ENCODE measurements around the gene FAM219A.

FAM219A gene

GRCh38 chr9:34502891-34503290 lies 44.5 kb upstream of the FAM219A start:
- no peak for TF ChIP-seq CTCF (conservative IDR thresholded peaks at IDR 0.05)
- TF ChIP-seq ZFX (IDR thresholded peaks at IDR 0.05), result no peak
- H3K27ac ChIP-seq, result peak overlapping the region; percentile 40

- no peak for TF ChIP-seq ZFX (IDR thresholded peaks at IDR 0.05)
- TF ChIP-seq CTCF (conservative IDR thresholded peaks at IDR 0.05), result no peak
- H3K27ac ChIP-seq, result peak overlapping the region; percentile 40
Observed at GRCh38 chr9:34502471-34502870, 44.1 kb upstream of the FAM219A start.

DNA sequence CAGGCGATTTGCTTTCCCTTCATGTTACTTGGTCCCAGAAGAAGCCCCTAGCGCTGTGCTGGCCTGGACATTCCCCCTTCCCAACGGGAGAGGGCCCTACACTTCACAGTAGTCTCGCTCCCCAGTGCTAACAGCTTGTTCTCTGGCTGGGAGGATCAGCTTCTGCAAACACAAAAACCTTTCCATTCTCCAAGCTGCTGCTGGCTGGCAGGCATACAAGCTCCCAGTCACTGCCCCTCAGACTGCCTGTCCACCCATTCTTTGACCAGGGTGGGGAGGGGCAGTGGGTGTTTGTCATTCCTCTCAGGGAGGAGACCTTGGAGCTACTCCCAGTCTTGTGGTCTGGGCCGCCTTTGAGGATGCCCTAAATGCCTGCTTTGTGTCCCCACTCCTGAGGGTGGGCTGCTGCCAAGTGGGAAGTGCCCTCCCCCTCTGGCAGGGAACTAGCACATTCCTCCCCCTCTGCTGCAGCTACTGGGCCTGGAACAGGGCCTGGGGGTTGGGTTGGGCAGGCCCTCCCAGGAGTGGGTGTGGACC lies 43.6 kb upstream of the FAM219A start:
- peak overlapping the region; percentile 40 for H3K27ac ChIP-seq
- TF ChIP-seq ZFX (IDR thresholded peaks at IDR 0.05) (no peak), CTCF (conservative IDR thresholded peaks at IDR 0.05) (no peak)

- TF ChIP-seq CTCF (conservative IDR thresholded peaks at IDR 0.05) (no peak), ZFX (IDR thresholded peaks at IDR 0.05) (no peak)
- H3K27ac ChIP-seq, result no peak overlapping the region
Observed at GRCh38 chr9:34501372-34501771, 43.0 kb upstream of the FAM219A start.

DNA sequence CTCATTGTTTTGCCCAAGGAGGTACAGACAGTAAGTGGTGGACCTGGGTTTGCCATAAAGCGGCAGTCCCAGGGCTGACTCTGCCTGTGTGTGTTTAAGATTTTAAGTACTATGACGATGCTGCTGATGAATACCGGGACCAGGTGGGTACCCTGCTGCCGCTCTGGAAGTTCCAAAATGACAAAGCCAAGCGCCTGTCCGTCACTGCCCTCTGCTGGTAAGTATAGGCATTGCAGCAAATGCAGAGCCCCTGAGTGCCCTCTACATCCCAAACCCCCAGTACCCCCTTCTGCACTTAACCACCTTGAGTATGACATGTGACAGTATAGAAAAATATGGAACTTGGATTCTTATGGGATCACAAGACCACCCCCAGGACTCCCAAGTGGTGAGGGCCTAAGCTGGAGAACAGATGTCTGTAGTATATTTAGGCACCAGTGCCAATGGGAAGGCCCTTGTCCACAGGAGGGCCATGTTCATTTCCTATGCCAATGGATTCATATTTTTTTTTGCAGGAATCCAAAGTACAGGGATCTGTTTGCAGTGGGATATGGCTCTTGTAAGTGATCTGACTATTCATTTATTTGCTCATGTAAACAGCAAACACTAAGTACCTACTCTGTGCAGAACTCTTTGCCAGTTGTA lies 42.4 kb upstream of the FAM219A start:
- no peak for TF ChIP-seq ZFX (IDR thresholded peaks at IDR 0.05)
- peak; percentile 99 for TF ChIP-seq CTCF (conservative IDR thresholded peaks at IDR 0.05)
- no peak overlapping the region for H3K27ac ChIP-seq

DNA sequence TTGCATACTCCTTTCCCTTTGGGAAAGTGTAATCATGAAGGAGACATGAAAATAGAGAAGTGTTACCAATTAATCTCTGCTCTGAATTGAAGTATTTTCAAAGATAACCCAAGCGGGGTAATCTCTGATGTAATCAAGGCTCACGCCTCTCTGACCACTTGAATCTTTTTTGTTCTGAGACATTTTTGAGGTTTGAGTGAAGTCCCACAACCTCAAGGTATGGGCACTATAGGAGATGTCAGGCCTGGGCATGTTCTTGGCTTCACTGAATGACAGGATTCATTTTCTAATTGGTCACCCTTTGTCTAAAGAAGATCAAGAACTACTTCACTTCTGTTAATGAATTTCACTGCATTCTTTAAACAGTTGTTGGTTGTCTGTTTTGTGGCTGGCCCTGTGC lies 40.7 kb upstream of the FAM219A start:
- no peak overlapping the region for H3K27ac ChIP-seq
- TF ChIP-seq ZFX (IDR thresholded peaks at IDR 0.05) (no peak), CTCF (conservative IDR thresholded peaks at IDR 0.05) (no peak)

DNA sequence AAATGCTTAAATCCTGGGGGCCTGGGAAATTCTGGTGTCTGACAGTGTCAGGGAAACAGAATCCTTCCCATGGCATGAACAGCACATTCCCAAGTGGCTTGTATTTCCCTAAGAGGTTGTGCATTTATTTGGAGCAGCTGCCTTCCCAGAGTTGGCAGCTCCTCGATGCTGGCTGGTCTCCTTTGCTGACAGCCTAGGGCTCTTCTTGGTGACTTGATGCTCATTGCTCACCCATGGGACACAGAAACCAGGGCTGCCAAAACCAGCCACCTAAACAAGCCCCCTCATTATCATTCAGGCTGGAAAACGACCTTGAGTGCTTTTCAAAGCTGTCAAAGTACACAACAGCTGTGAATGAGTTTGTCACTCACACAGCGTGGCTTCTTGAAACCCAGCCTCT lies 40.2 kb upstream of the FAM219A start:
- no peak overlapping the region for H3K27ac ChIP-seq
- TF ChIP-seq ZFX (IDR thresholded peaks at IDR 0.05) (no peak), CTCF (conservative IDR thresholded peaks at IDR 0.05) (no peak)

Measured in C4-2B (cell line).